HCT116 (cell line): Measurements from ENCODE around the gene FHIT. TPM values are rescaled to one million over a fixed set of nuclear protein-coding genes. Genes with fewer than 3 reads are reported as not detected.

Experiments used
- ATAC-seq: fragments of 200-7000 bp; cut with Tn5 transposase; 2 replicates; pipeline ENCODE4 v1.9.1; 2020; ENCODE audit warnings: mild to moderate bottlenecking, moderate library complexity
- BruUV-seq: library from RNA; stranded (reverse); fragments of 400-500 nt; replicated peaks from 2 replicates; lab custom pipeline; 2021; lab: Mats Ljungman, UMichigan
- CTCF ChIA-PET: fragments of 300-600 bp; sonication (Branson Sonifier 250); formaldehyde crosslinking; loops from one replicate; lab custom pipeline; 2021; ENCODE audit warnings: antibody characterized with exemption; lab: Charles Lee
- POLR2A ChIA-PET: fragments of 300-600, 350-600 bp; sonication (Branson Sonifier 250); formaldehyde crosslinking; loops from one replicate; lab custom pipeline; 2021; ENCODE audit warnings: antibody characterized with exemption; lab: Charles Lee
- RAD21 ChIA-PET, 2 experiments: fragments of 300-600 bp; sonication (Branson Sonifier 250); formaldehyde crosslinking; loops; one replicate each; lab custom pipeline; 2023; ENCODE audit warnings: low total read pairs in 2 of 2; ENCODE audit not compliant: uncharacterized antibody in 2 of 2, unreplicated experiment in 2 of 2, low non-redundant PET in 1 of 2; lab: Charles Lee
- DNase-seq: peaks from one replicate; pipeline ENCODE4 v3.0.0-alpha.2; 2010; ENCODE audit warnings: low read depth, low spot score
- H2AFZ ChIP-seq: fragments of 200-600 bp; shearing (Covaris generic), sonication (generic); 2 replicates; pipeline ENCODE4 v1.6.1; 2017; ENCODE audit warnings: low read depth, mixed run types, mixed read lengths, antibody characterized with exemption, low read length; ENCODE audit not compliant: poor library complexity, severe bottlenecking
- H3K27ac ChIP-seq: 2 replicates; pipeline ENCODE4 v1.5.1; 2012; ENCODE audit warnings: low read depth, low read length
- H3K27me3 ChIP-seq: fragments of 200-600 bp; sonication (generic); 2 replicates; pipeline ENCODE4 v1.6.1; 2016; ENCODE audit warnings: mixed run types, low read length, mixed read lengths; ENCODE audit not compliant: insufficient read depth
- H3K36me3 ChIP-seq, 2 experiments: fragments of 200-500 bp in 1 of 2; fragments of 200-600 bp in 1 of 2; sonication (Bioruptor generic) in 1 of 2; sonication (generic) in 1 of 2; 2 replicates each; pipeline versions ENCODE4 v1.5.1 to v1.6.1; 2014 to 2016; ENCODE audit warnings: low read length in 2 of 2, inconsistent platforms in 1 of 2, mixed read lengths in 1 of 2, mixed run types in 1 of 2; ENCODE audit not compliant: insufficient read depth in 2 of 2, control insufficient read depth in 1 of 2
- H3K4me1 ChIP-seq, 2 experiments: fragments of 200-600 bp in 1 of 2; sonication (generic) in 1 of 2; 2 replicates each; pipeline versions ENCODE4 v1.5.1 to v1.6.1; 2012 to 2017; ENCODE audit warnings: low read length in 2 of 2, inconsistent platforms in 1 of 2, mild to moderate bottlenecking in 1 of 2, mixed read lengths in 1 of 2, mixed run types in 1 of 2, moderate library complexity in 1 of 2; ENCODE audit not compliant: insufficient read depth in 2 of 2, control insufficient read depth in 1 of 2
- H3K4me2 ChIP-seq: fragments of 200-600 bp; sonication (generic); 2 replicates; pipeline ENCODE4 v1.6.1; 2017; ENCODE audit warnings: mixed run types, low read length, mixed read lengths
- H3K4me3 ChIP-seq, 2 experiments: fragments of 200-600 bp in 1 of 2; sonication (generic) in 1 of 2; replicated peaks in 1 of 2; 2 replicates each; pipeline ENCODE4 v1.5.1; 2011 to 2016; ENCODE audit warnings: low read length in 2 of 2, control low read depth in 1 of 2, low read depth in 1 of 2, mild to moderate bottlenecking in 1 of 2, mixed read lengths in 1 of 2, mixed run types in 1 of 2
- H3K79me2 ChIP-seq: fragments of 200-600 bp; sonication (generic); 2 replicates; pipeline ENCODE4 v1.6.1; 2017; ENCODE audit warnings: mild to moderate bottlenecking, mixed run types, low read length, moderate library complexity, mixed read lengths; ENCODE audit not compliant: insufficient read depth
- H3K9ac ChIP-seq: fragments of 200-600 bp; sonication (generic); 2 replicates; pipeline ENCODE4 v1.6.1; 2016; ENCODE audit warnings: low read length, mixed read lengths
- H3K9me2 ChIP-seq: fragments of 200-600 bp; sonication (generic), shearing (Covaris generic); 2 replicates; pipeline ENCODE4 v1.6.1; 2017; ENCODE audit warnings: mixed run types, mild to moderate bottlenecking, moderate library complexity; ENCODE audit not compliant: insufficient read depth
- H3K9me3 ChIP-seq, 2 experiments: fragments of 200-500 bp in 1 of 2; fragments of 200-600 bp in 1 of 2; sonication (Bioruptor generic) in 1 of 2; sonication (generic) in 1 of 2; 2 replicates each; pipeline ENCODE4 v1.6.1; 2014 to 2017; ENCODE audit warnings: low read length in 2 of 2, mixed read lengths in 2 of 2, inconsistent platforms in 1 of 2, low read depth in 1 of 2, mild to moderate bottlenecking in 1 of 2, mixed run types in 1 of 2, moderate library complexity in 1 of 2; ENCODE audit not compliant: control insufficient read depth in 1 of 2, insufficient read depth in 1 of 2
- H4K20me1 ChIP-seq: fragments of 200-600 bp; sonication (generic), shearing (Covaris generic); 2 replicates; pipeline ENCODE4 v1.6.1; 2017; ENCODE audit warnings: mixed run types, mild to moderate bottlenecking, moderate library complexity; ENCODE audit not compliant: insufficient read depth
- ATF3 ChIP-seq: IDR thresholded peaks from 2 replicates; pipeline ENCODE4 v1.6.1; 2012
- CEBPB ChIP-seq: IDR thresholded peaks from 2 replicates; pipeline ENCODE4 v1.6.1; 2012; ENCODE audit warnings: low read depth
- EGR1 ChIP-seq: IDR thresholded peaks from 2 replicates; pipeline ENCODE4 v1.6.1; 2012; ENCODE audit warnings: low read depth
- EZH2 ChIP-seq: fragments of 200-600 bp; sonication (generic); IDR thresholded peaks from 2 replicates; pipeline ENCODE4 v1.6.1; 2017; ENCODE audit warnings: antibody characterized with exemption, mixed run types
- FOSL1 ChIP-seq: IDR thresholded peaks from 2 replicates; pipeline ENCODE4 v1.6.1; 2012; ENCODE audit warnings: low read depth
- MAX ChIP-seq: IDR thresholded peaks from 2 replicates; pipeline ENCODE4 v1.6.1; 2012
- POLR2A ChIP-seq: IDR thresholded peaks from 2 replicates; pipeline ENCODE4 v1.7.0; 2011; ENCODE audit warnings: borderline replicate concordance; ENCODE audit not compliant: insufficient read depth, insufficient read length; ENCODE audit errors: extremely low read depth
- REST ChIP-seq: IDR thresholded peaks from 2 replicates; pipeline ENCODE4 v1.6.1; 2012; ENCODE audit warnings: low read depth
- SIN3A ChIP-seq: IDR thresholded peaks from 2 replicates; pipeline ENCODE4 v1.6.1; 2012; ENCODE audit warnings: low read depth
- TCF7L2 ChIP-seq: IDR thresholded peaks from 2 replicates; pipeline ENCODE4 v1.7.0; 2011; ENCODE audit warnings: borderline replicate concordance, inconsistent platforms; ENCODE audit not compliant: insufficient read depth, insufficient read length; ENCODE audit errors: extremely low read depth
- ZBTB33 ChIP-seq: IDR thresholded peaks from 2 replicates; pipeline ENCODE4 v1.6.1; 2011; ENCODE audit warnings: mild to moderate bottlenecking, low read length, moderate library complexity; ENCODE audit not compliant: insufficient replicate concordance; ENCODE audit errors: extremely low read depth
- intact Hi-C: fragments of 100-400 bp; cut with micrococcal nuclease; formaldehyde crosslinking; loops from 2 replicates; pipeline ENCODE4 v1.10.0; 2022
- total RNA-seq: library from RNA; stranded (reverse); gene quantifications from one replicate; pipeline ENCODE4 v1.2.1, GENCODE V29; 2021; ENCODE audit not compliant: unreplicated experiment

Gene FHIT
- total RNA-seq, 1 experiment from 2014 or later: 20.1 TPM

GRCh38 chr3:60886518-60886917, 364.7 kb downstream of the FHIT start:
- POLR2A ChIA-PET: no interaction called here

GRCh38 chr3:60884005-60884404, 367.2 kb downstream of the FHIT start:
- intact Hi-C loops: no loop called here
- POLR2A ChIA-PET: no interaction called here
- TF ChIP-seq TCF7L2: no peak
- TF ChIP-seq MAX: no peak
- no peak for TF ChIP-seq POLR2A
- no peak for TF ChIP-seq EGR1
- TF ChIP-seq FOSL1: no peak
- no peak for TF ChIP-seq ATF3
- no peak for TF ChIP-seq EZH2
- no peak for TF ChIP-seq CEBPB
- TF ChIP-seq REST: no peak

More at GRCh38 chr3:60886518-60886917, 364.7 kb downstream of the FHIT start:
- Histone ChIP-seq H3K4me2 (no peak overlapping the region), H3K9me2 (no peaks in the 10 kb centered on the region), H3K27me3 (no peaks in the 10 kb centered on the region), H2AFZ (no peak overlapping the region)
- no TSS peak for BruUV-seq
- CTCF ChIA-PET: no interaction called here
- TF ChIP-seq FOSL1: no peak
- no peak for TF ChIP-seq ZBTB33
- TF ChIP-seq SIN3A: no peak
- TF ChIP-seq, all 23 proteins: peak for 0
- no peaks in the 10 kb centered on the region for H3K9me3 ChIP-seq
- no peak for ATAC-seq
- H3K4me1 ChIP-seq: peaks cover 0 to 14% of the 10 kb centered on the region in 2 experiments; a peak in 2 of 4 replicates
- RAD21 ChIA-PET: no interaction called here
- H4K20me1 ChIP-seq: no peaks in the 10 kb centered on the region
- no peak for DNase-seq
- H3K4me3 ChIP-seq: no peak overlapping the region
- intact Hi-C loops: no loop called here
- no peaks in the 10 kb centered on the region for H3K36me3 ChIP-seq
- H3K27ac ChIP-seq: no peak overlapping the region
- no peaks in the 10 kb centered on the region for H3K79me2 ChIP-seq
- no peak overlapping the region for H3K9ac ChIP-seq

More at GRCh38 chr3:60884005-60884404, 367.2 kb downstream of the FHIT start:
- Histone ChIP-seq H3K9me2 (no peaks in the 10 kb centered on the region), H3K4me2 (no peak overlapping the region), H3K27me3 (no peaks in the 10 kb centered on the region), H3K9me3 (no peaks in the 10 kb centered on the region), H3K79me2 (no peaks in the 10 kb centered on the region), H3K36me3 (no peaks in the 10 kb centered on the region), H2AFZ (no peak overlapping the region), H3K27ac (no peak overlapping the region), H4K20me1 (no peaks in the 10 kb centered on the region), H3K9ac (no peak overlapping the region), H3K4me3 (no peak overlapping the region), H3K4me1 (peaks cover 0 to 3% of the 10 kb centered on the region in 2 experiments; a peak in 2 of 4 replicates)
- ChIA-PET CTCF (no interaction called here), RAD21 (no interaction called here)
- DNase-seq (no peak), ATAC-seq (no peak)
- no TSS peak for BruUV-seq
